ENCODE results near the gene DNAJC1. TPM values are rescaled to one million over a fixed set of nuclear protein-coding genes. Genes with fewer than 3 reads are reported as not detected.

DNAJC1 gene
- total and polyA plus RNA-seq, 2 of the 8 experiments (the other 6 are each of a cell fraction or from before 2014, with no cell fraction given): 6.8 to 14.8 TPM

- TF ChIP-seq EP300 (IDR thresholded peaks at IDR 0.05; ENCODE audit: borderline replicate concordance in 1 of 2, low read depth in 2 of 2, low read length in 2 of 2) (no peak), TBP (IDR thresholded peaks at IDR 0.05; ENCODE audit: low read depth, low read length) (no peak), TEAD4 (IDR thresholded peaks at IDR 0.05; ENCODE audit: low read depth, low read length) (no peak), SP1 (IDR thresholded peaks at IDR 0.05; ENCODE audit: low read depth, low read length) (no peak), TAF1 (IDR thresholded peaks at IDR 0.05; ENCODE audit: low read depth, low read length) (no peak), TCF12 (IDR thresholded peaks at IDR 0.05; ENCODE audit: low read depth, low read length) (no peak)
These were observed 255.7 kb downstream of the DNAJC1 start (continued) for GRCh38 chr10:21747809-21748208.
